Panc1 (cell line): Measurements from ENCODE around the gene FAM53A.

ENCODE experiments used
- POLR2AphosphoS5 ChIP-seq: IDR thresholded peaks from 2 replicates; pipeline ENCODE4 v1.6.1; 2012; ENCODE audit warnings: mild to moderate bottlenecking, low read depth, low read length, moderate library complexity
- SIN3A ChIP-seq: IDR thresholded peaks from 2 replicates; pipeline ENCODE4 v1.6.1; 2012; ENCODE audit warnings: low read depth, mild to moderate bottlenecking, low read length, moderate library complexity, borderline replicate concordance; ENCODE audit not compliant: insufficient read depth
- TF ChIP-seq, protein P1 (sequence below): fragments of 450-650 bp; IDR thresholded peaks from 2 replicates; pipeline ENCODE4 v1.5.1; 2017; ENCODE audit warnings: mild to moderate bottlenecking

DNA sequence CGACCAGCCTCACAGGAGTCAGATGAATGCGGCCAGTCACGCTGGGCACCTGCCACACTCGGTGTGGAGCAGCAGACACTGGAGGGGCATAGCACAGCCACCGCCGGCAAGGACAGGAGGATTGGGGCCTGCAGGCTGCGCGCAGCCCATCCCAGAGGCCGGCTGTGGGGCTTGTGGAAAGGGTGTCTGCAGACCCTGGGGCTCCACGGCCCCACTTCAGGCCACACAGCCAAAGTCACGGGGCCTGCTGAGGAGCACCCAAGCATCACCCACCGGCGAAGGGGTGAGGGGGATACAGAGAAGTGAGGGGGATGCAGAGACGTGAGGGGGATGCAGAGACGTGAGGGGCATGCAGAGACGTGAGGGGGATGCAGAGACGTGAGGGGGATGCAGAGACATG is 70.1 kb downstream of the FAM53A start:
- TF ChIP-seq, protein P1, sequence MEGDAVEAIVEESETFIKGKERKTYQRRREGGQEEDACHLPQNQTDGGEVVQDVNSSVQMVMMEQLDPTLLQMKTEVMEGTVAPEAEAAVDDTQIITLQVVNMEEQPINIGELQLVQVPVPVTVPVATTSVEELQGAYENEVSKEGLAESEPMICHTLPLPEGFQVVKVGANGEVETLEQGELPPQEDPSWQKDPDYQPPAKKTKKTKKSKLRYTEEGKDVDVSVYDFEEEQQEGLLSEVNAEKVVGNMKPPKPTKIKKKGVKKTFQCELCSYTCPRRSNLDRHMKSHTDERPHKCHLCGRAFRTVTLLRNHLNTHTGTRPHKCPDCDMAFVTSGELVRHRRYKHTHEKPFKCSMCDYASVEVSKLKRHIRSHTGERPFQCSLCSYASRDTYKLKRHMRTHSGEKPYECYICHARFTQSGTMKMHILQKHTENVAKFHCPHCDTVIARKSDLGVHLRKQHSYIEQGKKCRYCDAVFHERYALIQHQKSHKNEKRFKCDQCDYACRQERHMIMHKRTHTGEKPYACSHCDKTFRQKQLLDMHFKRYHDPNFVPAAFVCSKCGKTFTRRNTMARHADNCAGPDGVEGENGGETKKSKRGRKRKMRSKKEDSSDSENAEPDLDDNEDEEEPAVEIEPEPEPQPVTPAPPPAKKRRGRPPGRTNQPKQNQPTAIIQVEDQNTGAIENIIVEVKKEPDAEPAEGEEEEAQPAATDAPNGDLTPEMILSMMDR = no peak
- no peak for TF ChIP-seq POLR2AphosphoS5
- TF ChIP-seq SIN3A = no peak
